GM21381 (cell line): ENCODE measurements around the gene USP31.
"Not testable (repeated sequence)": the region's sequence is repeated elsewhere in the genome, so short reads cannot be mapped to it uniquely, and the experiment has no call there.

Experiments used
- ATAC-seq: cut with Tn5 transposase; IDR thresholded peaks from one replicate; pipeline ENCODE4 v1.9.1; 2021; ENCODE audit warnings: mild to moderate bottlenecking, moderate library complexity; ENCODE audit not compliant: unreplicated experiment

Gene USP31

DNA sequence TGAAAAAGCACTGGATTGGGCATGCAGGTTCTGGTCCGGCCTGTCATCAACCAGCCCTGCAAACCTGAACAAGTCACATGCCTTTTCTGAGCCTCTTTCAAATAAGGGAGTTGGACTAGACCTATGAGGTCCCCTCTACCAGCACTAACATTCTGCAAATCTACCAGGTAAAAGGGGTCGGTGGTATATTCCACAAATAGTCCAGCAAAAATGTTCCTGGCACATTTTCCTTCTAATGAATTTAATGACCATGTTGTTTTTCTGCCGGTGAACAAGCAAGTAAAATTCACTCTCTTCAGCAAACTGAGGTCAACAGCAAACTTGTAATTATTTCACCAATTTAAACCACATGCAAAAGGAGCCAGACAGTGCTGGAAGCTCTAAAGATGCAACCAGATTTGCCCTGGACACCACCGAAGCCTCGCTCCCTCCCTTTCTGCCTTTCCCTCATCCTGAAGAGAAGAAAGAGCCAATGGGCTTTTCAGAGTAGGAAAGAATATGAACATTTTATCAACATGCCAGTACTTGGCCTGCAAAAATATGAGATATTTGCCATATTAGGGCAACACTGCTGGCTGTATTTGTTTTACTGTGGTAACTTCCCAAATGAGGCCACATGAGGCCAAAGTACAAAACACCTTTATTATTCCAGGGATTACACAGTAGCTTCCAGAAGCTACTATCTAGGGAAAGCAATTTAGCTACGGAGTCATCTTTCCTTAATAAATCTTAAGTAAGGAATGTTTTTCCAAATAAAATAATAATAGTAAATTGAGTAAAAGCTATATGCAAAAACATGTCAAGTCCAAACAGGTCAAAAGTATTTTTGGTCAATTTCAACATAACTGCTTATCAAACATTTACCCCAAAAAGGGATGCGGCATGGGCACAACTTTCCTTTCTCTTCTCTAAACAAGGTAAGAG lies 45.0 kb downstream of the USP31 start:
- no peak for ATAC-seq

DNA sequence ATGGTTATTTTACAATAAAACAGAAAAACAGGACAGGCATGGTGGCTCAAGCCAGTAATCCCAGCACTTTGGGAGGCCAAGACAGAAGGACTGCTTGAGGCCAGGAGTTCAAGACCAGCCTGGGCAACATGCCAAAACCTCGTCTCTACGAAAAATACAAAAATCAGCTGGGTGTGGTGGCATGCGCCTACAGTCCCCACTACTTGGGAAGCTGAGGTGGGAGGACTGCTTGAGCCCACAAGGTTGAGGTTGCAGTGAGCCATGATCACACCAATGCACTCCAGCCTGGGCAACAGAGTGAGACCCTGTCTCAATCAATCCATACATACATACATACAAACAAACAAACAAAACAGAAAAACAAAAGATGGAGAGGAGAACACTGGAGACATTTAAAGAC lies 45.6 kb downstream of the USP31 start:
- ATAC-seq: no peak

DNA sequence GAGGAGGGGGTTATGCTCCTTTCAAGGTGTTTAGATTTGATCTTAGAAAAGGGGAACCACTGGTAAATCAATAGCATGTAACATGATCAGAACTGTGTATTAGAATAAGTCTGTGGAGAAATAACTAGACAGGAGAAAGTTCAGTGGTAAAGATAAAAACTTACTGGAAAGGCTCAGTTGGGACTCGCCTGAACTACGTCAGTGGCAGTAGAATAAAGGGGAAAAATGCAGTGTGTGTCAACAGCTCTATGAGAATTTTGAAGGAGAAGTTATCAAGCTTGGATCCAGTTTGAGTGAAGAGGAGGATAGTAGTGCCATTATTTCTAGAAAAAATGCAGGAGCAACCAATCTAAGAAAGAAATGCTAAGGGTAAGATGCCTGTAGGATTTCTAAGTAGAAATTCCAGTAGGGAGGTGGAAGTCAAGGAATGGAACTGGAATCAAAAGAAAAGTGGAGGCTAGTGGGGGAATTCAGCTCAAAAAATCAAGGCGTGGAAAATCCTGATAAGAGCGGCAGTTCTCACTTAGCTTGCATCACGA lies 48.2 kb downstream of the USP31 start:
- ATAC-seq: no peak

DNA sequence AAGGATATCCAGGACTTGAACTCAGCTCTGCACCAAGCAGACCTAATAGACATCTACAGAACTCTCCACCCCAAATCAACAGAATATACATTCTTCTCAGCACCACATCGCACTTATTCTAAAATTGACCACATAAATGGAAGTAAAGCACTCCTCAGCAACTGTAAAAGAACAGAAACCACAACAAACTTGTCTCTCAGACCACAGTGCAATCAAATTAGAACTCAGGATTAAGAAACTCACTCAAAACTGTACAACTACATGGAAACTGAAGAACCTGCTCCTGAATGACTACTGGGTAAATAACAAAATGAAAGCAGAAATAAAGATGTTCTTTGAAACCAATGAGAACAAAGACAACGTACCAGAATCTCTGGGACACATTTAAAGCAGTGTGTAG lies 52.8 kb downstream of the USP31 start:
- ATAC-seq: not testable (repeated sequence)

DNA sequence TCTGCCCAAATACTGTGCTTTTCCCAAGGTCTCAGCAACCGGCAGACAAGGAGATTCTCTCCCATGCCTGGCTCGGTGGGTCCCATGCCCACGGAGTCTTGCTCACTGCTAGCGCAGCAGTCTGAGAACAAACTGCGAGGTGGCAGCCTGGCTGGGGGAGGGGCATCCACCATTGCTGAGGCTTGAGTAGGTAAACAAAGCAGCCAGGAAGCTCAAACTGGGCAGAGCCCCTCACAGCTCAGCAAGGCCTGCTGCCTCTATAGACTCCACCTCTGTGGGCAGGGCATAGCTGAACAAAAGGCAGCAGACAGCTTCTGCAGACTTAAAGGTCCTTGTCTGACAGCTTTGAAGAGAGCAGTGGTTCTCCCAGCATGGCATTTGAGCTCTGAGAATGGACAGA lies 55.1 kb downstream of the USP31 start:
- not testable (repeated sequence) for ATAC-seq

DNA sequence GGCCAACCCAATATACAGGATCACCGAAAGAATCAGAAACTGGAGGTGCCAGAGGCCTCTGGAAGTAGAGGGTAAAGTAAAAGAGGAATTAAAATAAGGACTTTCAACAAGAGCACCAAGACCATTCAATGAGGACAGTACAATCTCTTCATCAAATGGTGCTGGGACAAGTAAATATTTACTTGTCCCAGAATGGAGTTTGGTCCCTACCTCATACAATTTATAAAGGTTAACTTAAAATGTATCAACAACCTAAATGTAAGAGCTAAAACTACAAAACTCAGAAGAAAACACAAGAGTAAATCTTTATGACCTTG lies 56.5 kb downstream of the USP31 start:
- no peak for ATAC-seq

DNA sequence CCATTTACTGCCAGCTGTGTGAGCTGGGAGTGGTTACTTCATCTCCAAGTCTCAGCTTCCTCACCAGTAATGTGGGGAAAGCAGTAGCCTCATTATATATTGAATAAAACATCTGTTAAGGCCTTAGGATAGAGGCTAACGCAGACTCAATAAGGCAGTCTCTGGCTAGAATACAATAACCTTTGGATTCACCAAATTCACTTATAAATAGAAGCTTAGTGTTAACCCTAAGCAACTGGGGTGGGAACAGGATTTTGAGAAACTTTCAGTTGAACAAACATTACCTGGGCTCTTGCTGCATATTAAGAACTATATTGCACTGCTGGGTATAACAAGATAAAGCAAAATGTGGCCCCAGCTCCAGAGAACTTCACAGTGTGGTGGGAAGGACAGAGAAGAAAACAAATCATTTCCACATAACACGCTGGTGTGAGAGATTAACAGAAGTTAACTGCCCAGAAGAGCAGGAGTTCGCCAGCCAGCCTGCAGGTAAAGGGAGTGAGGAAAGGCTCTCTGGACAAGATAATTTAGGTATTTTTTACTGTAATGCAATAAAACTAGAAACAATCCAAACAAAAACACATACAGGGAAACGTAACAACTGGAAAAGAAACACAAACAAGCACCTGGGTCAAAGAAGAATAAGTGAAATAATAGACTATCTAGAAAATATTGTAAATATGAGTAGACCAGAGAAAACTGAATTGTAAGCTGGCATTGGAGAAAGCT lies 57.0 kb downstream of the USP31 start:
- ATAC-seq: no peak

DNA sequence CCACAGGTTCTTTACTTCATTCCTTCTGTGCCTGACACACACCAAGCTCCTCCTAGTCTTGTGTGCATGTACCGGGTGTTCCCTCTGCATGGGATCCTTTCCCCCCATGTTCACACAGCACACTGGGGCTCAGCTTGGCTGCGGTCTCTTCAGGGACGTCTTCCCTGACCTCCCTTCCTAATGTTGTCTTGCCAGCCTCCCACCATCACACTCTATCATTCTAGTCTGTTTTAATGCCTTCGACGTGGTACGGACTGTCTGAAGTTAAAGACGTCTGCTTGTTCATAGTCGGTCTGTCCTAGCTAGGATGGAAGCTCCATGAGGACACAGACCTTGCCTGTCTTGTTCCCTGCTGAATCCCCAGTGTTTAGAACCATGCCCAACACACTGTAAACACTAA lies 60.1 kb downstream of the USP31 start:
- ATAC-seq: no peak

DNA sequence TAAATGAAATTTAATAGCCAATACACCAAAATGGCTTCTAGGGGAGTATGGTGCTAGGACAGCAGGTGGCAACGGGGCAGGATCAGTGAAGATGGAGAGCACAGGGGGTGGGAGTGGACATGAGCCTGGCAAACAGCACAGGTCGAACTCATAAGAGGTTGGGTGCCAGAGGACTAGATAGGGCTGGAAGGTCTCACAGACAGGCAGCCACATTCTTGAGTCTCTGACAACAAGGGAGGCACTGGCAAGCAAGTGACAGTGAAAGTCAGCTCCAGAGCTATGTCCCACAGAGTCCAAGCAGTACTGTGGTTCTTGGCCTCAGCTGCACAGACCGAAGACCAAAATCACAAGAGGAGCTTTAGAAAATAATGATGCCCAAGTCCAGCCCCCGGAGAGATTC lies 61.2 kb downstream of the USP31 start:
- no peak for ATAC-seq

DNA sequence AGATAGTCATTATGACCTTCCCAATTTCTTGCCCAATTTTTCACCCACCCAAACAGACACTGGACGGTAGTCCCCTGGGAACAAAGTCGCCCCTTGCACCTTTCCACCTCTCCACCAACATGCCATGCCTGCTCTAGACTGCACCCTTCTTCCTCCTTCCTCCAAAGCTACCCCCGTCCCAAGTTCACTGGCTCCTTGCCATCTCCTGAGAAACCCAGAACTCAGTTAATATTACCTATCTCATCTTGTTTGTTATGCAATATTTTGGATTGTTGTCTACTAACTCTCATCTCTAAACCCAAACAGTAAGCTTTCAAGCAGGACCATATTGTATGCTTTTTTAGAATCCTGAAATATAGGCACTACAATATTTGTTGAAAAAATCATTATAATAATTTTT lies 63.3 kb downstream of the USP31 start:
- ATAC-seq: no peak

DNA sequence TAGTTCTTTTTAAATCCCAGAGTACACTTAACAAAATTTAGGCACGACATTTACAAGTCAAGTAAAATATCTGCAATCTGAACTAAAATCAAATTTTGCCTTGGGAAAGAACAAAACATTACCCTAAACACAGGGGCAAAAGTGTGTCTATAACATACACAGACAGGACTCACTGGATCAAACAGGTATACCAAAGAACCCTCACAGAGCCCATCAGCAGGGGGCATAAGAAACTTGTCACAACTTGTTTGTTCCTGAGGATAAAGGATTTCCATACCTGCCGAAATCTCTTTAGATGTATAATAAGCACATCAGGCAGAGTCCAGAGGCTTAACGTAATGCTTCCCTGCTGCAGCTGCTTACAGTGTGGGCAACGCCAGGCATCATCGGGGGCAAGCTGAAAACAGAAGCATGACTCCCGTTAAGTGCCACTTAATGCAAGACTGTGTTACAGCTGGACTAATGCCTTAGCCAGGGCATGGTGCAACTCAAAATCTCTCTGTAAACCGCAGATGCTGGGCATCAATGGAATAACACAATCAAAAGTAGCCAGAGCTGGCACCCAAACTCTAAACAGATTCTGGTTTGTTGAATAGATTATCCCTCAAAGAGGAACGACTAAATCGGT lies 67.0 kb downstream of the USP31 start:
- ATAC-seq: no peak

DNA sequence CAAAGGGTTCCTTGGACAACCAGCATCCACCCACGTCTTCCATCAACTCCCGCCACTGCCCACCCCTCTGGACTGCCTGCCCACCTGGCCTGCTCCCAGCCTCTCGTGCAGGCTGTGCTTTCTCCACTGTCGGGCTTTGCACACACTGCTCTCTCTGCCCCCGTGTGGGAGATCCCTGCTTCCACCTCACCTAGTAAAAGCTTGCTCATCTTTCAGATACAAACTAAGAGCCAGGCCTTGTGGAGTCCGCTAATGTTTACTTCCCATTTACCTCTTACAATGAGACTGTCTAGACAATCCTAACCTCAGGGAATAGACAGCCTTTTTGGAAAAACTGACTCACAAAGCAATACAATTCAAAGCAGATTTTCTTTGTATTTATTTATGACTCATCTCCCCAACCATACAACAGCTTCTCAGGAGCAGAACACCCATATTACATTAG lies 67.6 kb downstream of the USP31 start:
- no peak for ATAC-seq

DNA sequence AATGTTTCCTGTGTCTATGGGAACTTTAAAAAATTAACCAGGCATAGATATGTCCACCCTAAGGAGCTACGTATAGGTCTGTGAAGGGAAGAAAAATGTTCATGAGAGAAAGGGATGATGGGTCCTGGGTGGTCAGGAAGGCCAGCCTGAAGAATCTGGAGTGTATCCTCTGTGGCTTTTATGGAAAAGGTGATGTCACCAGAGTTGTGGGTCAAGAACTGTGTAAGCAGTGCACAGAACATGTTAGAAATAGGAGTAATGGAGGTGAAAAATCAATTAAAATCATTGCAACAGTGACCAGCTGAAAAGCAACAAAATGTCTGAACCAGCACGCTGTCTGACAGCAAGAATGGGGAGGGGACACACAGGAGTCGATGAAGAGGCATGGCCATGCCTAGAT lies 68.5 kb downstream of the USP31 start:
- ATAC-seq: no peak

DNA sequence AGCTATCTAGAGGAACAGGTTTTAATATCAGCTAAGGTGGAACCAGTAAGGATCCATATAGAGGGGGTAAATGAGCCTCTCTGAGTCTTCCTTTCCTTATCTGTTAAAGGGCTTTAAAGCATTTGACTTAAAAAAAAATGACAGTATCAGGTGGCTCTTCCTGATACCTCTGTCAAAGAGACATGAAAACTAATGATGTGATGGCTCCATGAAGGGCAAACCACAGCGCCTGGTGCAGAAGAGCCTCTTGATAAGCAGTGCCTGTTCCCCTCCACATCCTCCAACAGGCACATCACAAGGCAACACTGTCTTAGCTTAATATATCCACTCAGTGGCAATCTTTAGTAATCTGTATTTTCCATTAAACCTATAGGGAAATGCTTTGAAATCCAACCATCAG lies 68.9 kb downstream of the USP31 start:
- no peak for ATAC-seq

DNA sequence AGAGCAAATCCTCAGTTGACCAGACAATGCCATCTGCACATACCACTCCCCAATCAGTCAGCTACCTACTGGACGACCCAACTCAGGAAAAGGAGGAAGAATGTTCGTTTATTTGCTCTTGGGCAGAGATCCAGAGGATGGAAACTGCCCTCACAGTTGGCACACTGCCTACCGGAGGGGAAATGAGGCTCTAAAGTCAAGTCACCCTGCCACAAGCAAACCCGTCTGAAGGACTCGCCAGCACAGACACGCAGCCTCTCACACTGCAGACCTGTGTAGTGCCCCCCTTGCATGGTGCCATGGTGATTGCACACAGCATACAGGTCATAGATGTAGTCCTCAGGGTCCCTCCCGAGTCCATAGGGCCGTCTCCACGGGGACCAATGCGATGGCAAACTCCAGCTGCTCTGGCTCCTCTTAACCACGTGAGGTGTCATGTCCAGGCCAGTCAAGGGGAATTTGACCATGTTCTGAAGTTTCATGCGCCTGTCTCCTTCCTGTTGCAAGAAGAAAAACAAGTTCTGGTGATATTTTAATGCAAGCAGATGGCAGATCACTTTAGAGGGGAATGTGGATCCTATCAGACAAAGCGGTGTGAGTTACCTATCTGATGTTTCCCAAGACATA lies 69.5 kb downstream of the USP31 start:
- ATAC-seq: no peak

DNA sequence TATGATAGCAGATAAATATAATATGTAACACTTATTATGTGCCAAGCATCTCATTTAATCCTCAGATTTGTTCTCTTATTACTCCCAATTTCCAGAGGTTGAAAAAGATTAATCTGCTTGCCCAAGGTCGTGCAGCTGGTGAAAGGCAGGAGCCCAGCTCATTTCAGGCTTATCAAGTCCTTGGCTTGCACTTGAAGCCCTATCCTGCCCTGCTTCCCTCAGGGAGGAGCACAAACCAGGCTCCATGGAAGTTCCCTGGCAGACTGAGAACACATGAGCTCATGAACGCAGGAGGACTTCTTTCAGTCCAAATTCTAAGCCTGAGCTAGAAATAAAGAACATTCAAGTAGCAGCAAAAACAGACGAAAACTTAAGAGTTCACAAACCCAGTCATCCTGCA lies 74.8 kb downstream of the USP31 start:
- ATAC-seq: no peak

DNA sequence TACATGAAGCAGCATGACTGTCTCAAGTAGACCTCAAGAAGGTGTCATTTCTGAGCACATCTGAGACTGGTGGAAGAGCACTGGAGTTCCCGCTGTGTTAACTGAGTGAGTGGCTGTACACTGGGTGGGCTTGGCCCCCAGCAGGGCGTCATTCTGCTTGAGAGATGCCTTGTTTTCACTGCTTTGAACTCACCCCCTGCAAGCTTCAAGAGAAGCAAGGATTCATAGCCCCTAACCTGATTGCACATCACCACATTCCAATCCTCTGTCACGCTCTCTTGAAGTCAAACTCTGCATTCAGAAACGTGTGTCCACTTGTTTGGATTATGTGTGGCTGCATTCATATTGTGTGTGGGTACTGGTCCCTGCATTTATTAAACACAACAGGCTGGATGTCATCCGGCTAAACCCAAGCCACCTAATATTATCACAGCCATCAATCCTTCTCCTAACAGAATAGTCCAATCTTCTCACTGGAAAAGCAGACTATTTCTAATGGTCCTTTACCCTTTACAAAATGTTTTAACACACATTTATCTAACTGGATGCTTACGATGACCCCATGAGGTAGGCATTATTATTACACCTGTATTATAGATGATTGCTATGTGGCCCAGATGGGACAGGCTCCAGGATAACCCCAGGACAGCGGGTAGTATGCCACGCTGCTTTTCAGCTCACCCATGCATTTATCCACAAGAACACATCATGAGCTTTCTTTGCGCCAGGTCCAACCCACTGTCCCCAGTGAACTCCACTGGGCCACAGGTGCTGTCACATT lies 76.3 kb downstream of the USP31 start:
- ATAC-seq: no peak

DNA sequence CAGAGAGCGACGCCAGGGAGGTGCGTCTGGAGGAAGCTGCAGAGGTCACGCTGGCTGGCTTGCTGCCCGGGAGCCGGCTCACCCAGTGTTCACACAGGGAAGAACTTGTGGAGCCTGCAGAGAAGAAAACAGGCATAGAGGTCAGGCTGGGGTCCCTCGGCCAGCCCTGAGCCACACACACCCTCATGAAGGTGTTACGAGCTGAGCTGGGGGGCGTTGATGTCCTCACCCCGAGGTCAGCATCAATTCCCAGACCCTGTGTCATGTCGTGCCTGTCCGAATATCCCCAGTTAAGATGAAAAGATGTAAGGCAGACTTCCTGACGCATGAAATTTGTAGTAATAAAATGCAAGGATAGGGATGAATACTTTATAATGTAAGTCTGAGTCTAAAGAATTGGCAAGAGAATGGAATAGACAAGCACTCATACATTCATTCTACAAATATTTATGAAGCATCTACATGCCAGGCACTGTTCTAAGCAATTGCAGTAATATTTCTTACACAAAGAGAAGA lies 77.1 kb downstream of the USP31 start:
- no peak for ATAC-seq

DNA sequence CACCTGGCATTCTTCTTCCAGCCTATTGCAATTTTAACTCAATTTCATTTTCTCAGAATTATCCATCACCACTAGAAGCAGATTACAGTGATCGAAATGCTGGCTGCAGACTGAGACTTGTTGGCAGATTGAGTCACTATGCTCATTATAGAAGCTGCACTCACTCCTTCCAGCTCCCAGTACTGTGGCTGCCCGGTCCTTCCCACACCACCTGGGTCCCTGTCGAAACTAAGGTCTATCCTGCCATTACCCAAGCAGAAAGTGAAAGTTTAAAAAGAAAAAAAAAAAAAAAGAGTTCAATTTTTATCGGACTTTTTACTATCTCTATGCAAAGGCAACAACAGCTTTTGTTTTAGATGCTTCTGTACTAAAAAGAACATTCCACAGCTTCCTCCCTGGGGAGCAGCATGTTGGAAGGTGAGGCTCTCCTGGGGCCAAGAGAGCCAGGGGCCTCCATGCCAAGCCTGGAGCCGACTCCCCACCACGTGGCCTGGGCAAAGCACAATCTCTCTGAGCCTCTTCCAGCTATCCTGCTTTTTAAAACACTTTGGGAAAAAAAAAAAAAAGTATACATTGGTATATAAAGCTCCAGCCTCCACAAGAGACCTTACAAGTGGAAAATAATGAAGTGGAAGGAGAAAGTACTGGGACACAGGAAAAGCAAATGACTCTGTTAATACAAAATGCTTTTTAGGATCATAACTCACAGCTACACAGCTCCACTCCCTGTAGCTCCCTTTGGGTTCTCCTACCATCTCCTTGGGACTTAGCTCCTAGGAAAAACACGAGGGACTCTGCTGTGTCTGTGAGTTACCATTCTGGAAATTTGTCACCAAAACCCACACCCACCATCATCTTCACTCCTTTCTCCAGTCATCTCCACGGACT lies 77.8 kb downstream of the USP31 start:
- no peak for ATAC-seq
